GM18526 (cell line): ENCODE results near the gene AP2B1.

Experiments
- POLR2A ChIP-seq: IDR thresholded peaks from 3 replicates; pipeline ENCODE4 v1.6.1; 2011; ENCODE audit not compliant: insufficient read length; ENCODE audit errors: extremely low read depth

AP2B1 gene

GRCh38 chr17:35775583-35775982 lies 188.5 kb downstream of the AP2B1 start:
- TF ChIP-seq POLR2A = no peak
